VCaP (cell line): ENCODE data around the gene LARP6.
"Not testable (repeated sequence)": the region's sequence is repeated elsewhere in the genome, so short reads cannot be mapped to it uniquely, and the experiment has no call there.

Source experiments
- H3K27ac ChIP-seq: fragments of 450-650 bp; 2 replicates; pipeline ENCODE4 v1.5.1; 2017
- CTCF ChIP-seq: fragments of 450-650 bp; conservative IDR thresholded peaks from 2 replicates; pipeline ENCODE4 v1.5.1; 2017; ENCODE audit warnings: mild to moderate bottlenecking, moderate library complexity

Gene LARP6

DNA sequence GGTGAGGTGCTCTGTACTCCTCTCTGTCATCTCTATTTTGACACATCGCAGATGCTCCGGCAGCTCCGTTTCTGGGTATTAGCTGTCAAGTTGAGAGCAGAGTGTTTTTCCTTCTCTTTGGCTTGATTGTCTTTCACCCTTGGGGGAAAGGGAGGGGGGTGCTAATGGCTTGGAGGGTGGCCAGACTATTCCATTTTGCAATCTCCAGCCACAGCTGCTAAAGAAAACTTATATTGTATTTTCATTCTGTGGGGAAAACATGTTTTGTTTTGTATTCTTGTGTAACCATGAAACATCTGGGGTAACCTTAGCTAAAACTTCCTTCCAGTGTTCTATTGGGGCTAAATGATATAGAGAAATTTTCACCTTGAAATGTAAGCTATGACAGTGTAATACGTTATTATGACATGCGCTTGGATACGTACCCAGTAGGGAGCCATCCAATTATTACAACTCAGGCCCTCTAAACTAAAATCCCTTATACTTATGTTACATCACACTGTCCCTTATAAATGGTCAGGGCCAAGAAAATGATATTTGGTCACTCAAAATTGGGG is 14.0 kb upstream of the LARP6 start:
- H3K27ac ChIP-seq, result no peak overlapping the region
- no peak for TF ChIP-seq CTCF

DNA sequence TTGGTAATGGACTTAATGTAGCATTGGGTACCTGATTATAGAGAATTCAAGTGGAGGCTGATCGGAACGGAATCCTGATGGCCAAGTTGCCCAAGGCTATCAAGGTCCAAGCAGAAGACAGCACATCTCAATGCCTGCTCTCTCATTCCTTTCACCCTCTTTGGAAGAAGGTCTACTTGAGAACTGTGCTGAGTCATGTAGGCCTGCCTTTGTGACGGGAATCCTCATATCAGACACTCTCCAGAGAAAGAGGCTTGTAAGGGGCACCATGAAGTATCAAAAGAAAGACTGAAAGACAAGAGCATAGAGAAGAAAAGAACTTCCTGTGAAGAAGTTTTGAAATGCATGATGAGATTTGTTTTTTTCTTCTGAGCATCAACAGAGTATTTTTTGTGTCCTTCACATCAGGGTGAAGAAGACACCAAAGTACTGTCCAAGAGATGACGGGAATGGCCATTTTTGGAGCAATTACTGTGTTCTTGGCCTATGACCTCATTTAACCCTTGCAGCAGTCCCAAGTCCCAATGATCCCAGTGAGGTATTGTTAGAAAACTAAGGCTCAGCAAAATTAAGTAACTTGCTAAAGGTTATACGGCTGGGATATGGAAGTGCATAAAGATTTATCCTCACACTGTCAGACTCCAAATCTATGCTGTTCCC is 13.2 kb upstream of the LARP6 start:
- H3K27ac ChIP-seq, result no peak overlapping the region
- no peak for TF ChIP-seq CTCF

DNA sequence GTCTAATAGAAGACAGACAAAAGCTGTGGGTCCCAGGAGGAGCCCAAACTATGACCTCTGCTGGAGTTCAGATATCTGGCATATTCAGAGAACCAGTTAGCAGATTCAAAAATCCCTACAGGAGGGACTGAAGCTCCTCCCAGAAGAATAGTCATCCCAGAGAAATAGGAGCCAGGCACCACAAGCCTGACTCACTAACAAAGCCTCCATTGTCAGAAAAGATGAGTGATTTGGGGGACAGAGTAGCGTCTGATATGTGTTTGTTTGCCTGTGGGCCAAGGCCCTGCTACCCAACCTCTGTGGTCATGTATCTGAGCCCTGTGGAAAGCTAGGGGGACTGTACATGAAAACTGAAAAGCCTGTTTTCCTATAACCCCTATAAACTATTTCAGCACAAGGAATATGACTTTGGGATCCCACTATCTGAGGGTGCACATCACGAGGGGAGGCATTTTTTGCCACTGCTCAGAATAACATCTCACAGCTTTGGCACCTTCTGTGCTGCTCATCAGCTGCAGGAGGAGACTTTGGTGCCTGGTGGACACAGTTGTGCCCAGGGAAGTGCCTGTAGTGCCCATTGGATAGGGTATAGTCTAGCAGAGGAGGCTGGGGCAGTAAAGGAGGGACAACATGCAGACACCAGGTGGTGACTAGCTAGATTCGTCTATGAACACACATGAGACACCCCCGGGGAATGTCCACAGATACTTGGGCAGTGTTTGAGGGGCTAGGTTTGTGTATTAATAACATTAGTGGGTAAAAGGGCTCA is 9.7 kb upstream of the LARP6 start:
- no peak overlapping the region for H3K27ac ChIP-seq
- TF ChIP-seq CTCF, result no peak

- no peak overlapping the region for H3K27ac ChIP-seq
- no peak for TF ChIP-seq CTCF
Observed at GRCh38 chr15:70859998-70860397, 6.0 kb upstream of the LARP6 start.

DNA sequence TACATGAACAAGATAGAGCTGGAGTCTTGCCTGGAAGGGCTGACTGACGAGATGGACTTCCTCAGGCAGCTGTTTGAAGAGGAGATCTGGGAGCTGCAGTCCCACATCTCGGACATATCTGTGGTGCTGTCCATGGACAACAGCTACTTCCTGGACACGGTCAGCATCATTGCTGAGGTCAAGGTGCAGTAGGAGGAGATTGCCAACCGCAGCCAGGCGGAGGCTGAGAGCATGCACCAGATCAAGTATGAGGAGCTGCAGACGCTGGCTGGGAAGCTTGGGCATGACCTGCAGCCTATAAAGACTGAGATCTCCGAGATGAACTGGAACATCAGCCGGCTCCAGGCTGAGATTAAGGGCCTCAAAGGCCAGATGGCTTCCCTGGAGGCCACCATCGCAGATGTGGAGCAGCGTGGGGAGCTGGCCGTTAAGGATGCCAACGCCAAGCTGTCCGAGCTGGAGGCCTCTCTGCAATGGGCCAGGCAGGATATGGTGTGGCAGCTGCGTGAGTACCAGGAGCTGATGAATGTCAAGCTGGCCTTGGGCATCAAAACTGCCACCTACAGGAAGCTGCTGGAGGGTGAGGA is 5.5 kb upstream of the LARP6 start:
- TF ChIP-seq CTCF, result no peak
- H3K27ac ChIP-seq, result no peak overlapping the region

- not testable (repeated sequence) for H3K27ac ChIP-seq
Observed at GRCh38 chr15:70858614-70859321, 4.8 kb upstream of the LARP6 start.

DNA sequence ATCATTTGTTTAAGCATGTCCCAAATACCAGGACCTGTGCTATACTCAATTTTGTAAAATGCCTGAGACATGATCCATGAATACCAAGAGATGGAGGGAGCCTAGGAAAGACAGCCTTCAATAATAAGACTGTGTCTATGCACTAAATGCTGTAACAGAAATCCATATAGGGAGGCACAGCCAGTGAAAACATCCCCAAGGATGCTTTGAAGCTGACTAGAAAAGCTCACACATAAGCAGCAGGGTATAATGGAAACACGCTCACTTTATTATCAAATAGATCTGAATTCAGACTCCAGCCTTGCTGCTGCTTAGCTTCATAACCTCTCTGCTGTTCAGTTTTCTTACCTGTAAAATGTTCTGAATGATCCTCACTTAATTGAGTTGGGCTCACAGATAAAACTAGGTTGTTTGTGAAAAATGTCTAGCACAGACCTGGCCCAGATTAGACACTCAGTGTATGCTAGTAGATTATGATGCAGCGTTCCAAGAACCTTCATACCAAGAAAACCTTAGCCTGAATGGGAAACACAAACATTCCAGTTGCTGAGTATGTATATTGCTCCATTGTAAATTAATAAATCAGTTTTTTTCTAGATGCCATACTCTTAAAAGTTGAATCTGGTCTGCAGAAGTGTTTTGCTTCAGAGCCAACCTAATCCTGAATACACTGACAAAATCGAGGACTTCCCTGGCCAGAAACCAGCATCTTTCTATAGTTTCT is 3.8 kb upstream of the LARP6 start:
- no peak for TF ChIP-seq CTCF
- H3K27ac ChIP-seq, result no peak overlapping the region
